Camera-type eye (tissue), 1 donor: ENCODE measurements around the gene FSD1L. TPM values are rescaled to one million over a fixed set of nuclear protein-coding genes. Genes with fewer than 3 reads are reported as not detected.

Experiments
- total RNA-seq: library from RNA; depleted of rRNA; stranded (reverse); fragments of >200 nt; gene quantifications from one replicate; pipeline ENCODE4 v1.2.3, GENCODE V29; 2014

FSD1L gene
- total RNA-seq = 43.7 TPM

GRCh38 chr9:105447814-105448812, at the start of gene FSD1L:
TSS of gene FSD1L (plus strand) at chr9:105448034. CDS start at chr9:105448221, 187 bp downstream.

GRCh38 chr9:105557804-105558610, 110.2 kb downstream of the FSD1L start, which contains the start of gene FKTN:
TSS of gene FKTN (plus strand) at chr9:105558131. CDS start at chr9:105575033, 16,902 bp downstream.

Other genes starting within 250 kb of the FSD1L start
- 37.4 TPM for gene SLC44A1, start 203.4 kb upstream of the FSD1L start, total RNA-seq
- 50.1 TPM for gene FKTN, start 110.1 kb downstream of the FSD1L start, total RNA-seq
- 12.0 TPM for gene TAL2, start 214.4 kb downstream of the FSD1L start, total RNA-seq
- gene TMEM38B, start 246.5 kb downstream of the FSD1L start, total RNA-seq = 31.1 TPM